HG03064 (cell line): ENCODE results near the gene LPO.

ENCODE experiments used
- ATAC-seq: cut with Tn5 transposase; IDR thresholded peaks from one replicate; pipeline ENCODE4 v1.9.1; 2021; ENCODE audit warnings: low read depth; ENCODE audit not compliant: unreplicated experiment

The LPO gene

GRCh38 chr17:58302919-58303585, 64.7 kb downstream of the LPO start:
- no peak for ATAC-seq

- ATAC-seq, result no peak
Observed at GRCh38 chr17:58303971-58304749, 65.8 kb downstream of the LPO start.

DNA sequence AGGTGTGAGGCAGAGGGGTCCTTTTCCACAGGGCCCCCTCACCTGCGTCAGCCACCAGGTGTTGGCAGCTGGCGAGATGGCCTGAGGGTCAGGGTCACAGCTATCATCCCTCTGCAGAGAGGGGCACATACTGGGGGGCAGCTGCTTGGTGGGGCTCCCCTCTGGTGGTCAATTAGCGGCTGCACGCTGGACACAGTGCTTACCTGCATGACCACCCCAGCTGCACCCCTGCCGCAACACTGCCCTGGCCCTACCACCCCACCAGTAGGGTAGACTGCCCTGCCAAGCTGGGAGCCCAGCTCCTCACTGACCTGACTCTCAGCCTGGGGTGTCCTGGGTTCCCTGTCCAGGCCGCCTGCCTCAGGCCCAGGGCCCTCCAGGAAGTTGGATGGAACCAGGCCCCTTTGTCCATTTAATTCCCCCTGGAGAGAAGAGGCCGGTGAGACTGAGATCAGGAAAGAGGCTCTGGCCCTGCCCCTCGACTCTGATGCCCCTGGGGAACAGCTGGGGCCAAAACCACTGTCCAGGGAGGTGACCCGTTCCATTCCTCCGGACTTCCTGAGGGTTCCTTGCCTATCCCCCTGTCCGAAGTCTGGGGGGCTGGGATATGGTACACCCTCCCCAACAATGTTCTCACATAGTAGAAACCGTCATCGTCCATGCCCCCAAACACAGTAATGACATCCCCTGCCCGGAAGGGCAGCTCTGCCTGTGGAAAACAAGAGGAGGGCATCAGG, 66.5 kb downstream of the LPO start:
- no peak for ATAC-seq

DNA sequence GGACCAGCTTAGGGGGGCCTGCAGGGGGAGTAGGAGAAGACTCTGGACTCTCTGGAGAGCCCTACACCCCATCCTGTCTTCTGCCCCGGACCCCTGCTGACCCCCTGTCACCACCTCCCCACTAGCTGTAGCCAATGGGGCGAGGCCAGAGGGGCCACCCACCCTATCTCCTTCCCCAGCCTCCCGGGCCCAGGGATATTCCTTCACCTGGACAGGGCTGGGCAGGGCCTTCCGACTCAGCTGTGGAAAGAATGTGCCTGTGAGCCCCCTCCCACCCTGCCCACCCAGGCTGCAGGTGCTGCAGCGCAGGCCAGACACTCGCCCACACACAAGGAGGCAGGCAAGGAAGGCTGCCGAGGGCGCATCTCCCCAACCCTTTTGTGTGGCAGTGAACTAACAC, 67.2 kb downstream of the LPO start:
- ATAC-seq, result no peak

DNA sequence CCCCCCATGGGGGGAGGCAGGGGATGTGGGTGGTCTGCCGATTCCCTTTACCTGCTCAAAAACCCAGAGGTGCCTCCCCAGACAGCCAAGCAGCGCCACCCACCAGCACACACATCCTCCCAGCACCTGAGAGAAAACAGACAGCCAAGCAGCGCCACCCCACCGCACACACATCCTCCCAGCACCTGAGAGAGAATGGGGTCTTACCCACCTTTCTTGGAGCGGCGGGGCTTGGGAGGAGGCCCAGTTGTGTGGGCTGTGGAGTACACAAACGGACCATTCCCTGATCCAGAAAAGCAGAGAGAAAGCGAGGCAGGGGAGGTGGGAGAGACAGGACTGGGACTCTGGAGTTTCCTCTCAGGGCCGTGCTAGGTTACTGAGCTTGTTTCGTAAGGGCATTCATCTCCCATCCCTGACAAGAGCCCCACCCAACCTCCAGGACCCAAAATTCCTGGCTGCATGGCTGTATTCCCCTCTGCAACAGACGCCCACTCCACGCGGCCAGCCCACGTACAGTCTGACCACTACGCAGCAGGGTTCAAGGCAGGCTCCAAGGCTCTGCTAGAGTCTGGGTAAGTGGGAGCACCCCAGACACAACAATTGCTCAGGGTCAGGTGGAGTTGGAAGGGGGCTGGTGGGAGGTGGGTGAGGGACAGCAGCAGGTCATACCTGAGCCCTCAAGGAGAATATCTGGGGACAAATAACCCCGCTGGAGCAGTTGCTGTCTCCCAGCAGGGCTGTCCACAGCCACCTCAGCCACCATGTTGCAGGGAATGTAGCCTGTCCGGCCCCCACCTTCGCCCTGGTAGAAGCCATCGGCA, 68.0 kb downstream of the LPO start:
- no peak for ATAC-seq

DNA sequence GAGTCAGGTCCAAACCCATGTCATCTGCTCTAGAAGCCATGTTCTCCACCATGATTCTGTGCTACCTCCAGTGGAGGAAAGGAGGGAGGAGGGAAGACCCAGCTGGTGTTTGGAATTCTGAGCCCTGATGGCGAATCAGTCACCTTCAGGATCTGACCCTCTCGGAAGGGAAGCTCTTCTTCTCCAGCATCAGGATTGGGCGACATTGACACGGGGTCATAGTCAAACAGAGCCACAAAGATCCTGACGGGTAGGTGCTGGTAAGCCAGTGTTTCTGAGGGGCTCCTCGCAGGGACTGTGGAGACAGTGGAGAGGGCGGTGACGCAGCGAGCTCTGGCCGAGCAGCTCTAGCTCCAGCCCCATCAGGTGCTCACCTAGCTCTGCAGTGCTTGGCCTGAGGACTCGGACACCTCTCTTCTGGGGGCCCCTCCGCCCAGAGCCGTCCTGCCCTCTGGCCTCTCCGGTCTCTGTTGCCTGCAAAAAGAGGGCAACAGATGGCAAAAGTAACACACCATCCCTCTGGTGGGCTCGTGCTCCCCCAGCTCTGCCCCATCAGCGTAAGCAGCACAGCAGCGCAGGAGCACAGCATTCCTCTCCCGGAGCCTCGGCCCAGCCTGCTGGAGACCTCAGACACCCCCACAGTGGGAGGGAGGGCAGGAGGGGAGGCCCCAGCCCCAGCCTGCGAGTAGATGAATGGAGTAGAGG, 69.2 kb downstream of the LPO start:
- no peak for ATAC-seq

- no peak for ATAC-seq
Observed at GRCh38 chr17:58308173-58308984, 70.0 kb downstream of the LPO start.

DNA sequence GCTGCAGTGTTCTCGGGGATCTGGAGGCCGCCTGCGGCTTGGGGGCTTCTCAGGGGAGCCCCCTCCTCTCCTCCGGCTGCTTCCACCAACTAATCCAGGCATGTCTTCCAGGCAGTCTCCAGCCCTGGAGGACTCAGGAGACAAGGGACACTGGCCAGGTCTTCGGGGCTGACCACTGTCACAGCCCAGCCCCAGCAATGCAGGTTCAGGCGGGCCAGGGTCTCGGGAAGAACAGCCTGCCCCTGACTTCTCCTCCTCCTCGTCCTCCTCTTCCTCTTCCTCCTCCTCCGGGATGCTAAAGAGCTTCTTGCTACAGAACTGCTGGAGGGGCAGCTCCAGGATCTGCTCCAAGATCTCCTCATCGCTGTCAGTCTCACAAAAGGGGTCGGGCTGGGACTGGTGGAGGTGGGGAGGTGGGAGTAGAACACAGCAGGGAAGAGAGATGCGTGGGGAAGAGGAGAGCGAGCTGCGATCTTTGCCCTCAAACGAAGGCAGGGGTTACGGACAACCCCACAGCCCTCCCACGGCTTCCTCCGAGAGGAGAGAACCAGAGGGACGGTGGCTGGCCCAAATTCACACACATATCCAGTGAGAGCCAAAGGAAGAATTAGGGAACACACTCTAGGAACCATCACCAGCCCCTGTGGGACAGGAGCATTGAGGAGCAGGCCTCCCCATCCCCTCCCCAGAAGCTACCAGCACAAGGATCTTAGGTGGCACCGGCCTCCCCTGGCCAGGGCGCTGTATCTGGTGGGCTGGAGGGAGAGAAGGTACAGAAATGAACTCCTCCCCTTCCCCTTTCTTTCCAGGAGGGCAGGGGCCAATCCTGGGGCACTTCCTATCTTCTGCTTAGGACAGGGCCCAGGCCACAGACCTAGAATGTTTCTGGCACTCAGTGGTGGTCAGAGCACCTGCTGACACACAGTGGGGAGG, 70.9 kb downstream of the LPO start:
- ATAC-seq, result no peak

DNA sequence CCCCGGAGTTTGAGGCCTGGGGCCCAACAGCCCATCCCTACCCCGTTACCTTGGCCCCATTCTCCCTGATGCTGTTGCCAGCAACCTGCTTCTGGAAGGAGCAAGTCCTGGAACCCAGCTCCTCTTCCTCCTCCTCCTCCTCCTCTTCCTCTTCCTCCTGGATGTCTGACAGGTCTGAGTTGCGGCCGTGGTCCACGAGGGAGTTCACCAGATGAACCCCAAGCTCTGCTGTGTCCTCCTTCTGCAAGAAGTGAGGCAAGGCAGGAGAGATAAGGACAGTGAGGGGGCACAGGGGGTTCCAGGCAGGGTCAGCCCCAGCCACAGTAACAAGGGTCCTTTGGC, 71.5 kb downstream of the LPO start:
- ATAC-seq, result no peak

GRCh38 chr17:58310511-58311428, 72.4 kb downstream of the LPO start:
- ATAC-seq, result no peak

DNA sequence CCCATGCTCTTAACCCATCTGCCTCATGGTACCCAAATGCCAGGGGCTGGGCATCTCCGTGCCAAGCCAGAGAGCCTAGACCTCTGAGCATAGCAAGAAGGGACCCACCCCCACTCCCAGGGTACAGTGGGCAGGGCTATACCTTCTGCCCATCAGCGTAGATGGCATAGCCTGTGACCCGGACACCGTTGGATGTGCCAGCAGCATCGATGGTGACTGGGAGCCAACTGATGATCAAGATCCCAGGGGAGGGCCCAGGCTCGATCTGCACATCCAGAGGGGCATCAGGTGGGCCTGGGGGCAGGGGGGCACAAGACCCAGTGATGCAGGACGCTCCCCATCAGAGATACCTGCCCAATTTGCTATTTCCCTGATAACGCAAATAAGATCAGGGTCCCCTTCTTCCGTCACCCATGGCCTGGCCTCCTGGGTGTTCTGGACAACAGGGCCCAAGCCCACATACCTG, 73.1 kb downstream of the LPO start:
- ATAC-seq, result no peak

- ATAC-seq, result no peak
Observed at GRCh38 chr17:58312021-58312630, 73.7 kb downstream of the LPO start.

GRCh38 chr17:58312829-58313228, 74.4 kb downstream of the LPO start:
- ATAC-seq, result no peak

DNA sequence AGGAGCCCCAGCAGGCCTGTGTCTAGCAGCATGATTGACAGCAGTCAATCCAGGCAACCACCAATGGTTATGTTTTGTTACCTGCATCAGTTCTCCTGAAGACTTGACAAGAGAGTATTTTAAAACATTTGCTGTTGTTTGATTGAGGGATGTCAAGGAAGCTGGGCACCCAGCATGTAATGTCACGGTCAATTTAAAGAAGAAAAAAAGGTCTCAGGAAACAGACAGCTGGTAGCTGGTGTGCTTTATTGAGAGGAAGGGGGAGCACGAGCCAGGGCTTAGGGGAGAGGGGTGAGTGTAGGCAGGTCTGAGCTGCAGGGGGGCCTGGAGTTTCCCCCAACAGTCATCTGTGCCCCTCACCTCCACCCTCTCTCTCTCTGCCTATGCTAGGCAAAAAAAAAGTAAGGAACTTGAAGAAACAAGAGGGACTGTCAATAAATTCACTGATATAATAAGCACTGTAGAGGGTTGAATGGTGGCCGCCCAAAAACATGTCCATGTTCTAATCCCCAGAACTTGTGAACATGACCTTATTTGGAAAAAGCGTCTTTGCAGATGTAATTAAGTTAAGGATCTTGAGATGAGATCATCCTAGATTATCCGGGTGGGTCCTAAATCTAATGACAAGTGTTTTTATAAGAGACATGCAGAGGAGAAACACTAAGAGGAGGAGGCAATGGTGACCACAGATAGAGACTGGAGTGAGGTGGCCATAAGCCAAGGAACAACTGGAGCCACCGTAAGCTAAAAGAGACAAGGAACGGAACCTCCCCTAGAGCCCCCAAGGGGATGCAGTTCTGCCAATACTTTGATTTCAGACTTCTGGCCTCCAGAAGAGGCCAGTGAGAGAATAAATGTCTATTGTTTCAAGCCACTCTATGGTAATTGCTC, 75.7 kb downstream of the LPO start:
- no peak for ATAC-seq

DNA sequence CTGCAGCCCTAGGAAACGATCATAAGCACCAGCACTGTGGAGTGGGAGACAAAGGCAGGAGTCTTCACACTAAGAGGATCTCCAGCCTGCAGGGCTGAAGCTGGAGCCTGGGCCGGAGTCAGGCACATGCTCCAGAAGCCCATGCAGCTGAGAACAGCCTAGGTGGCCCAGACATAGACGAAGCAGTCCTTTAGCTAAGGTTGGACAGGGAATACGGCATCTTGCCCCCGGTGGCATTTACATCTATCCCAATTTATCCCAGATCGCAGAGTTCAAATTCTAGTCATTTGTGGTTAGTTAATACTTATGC, 76.3 kb downstream of the LPO start:
- no peak for ATAC-seq

GRCh38 chr17:58315281-58315711, 76.9 kb downstream of the LPO start:
- ATAC-seq, result no peak
